PC-3 (cell line): ENCODE results near the gene RNF38. TPM values are rescaled to one million over a fixed set of nuclear protein-coding genes. Genes with fewer than 3 reads are reported as not detected.

Experiments
- ATAC-seq: fragments of 200-7000 bp; cut with Tn5 transposase; 2 replicates; pipeline ENCODE4 v1.9.1; 2020; ENCODE audit warnings: mild to moderate bottlenecking, moderate library complexity
- BruUV-seq: library from RNA; stranded (reverse); fragments of 400-500 nt; replicated peaks from 2 replicates; lab custom pipeline; 2021; lab: Mats Ljungman, UMichigan
- CTCF ChIA-PET: fragments of 300-600 bp; sonication (Branson Sonifier 250); formaldehyde crosslinking; loops from one replicate; lab custom pipeline; 2022; ENCODE audit warnings: antibody characterized with exemption; lab: Charles Lee
- POLR2A ChIA-PET: fragments of 300-600 bp; sonication (Branson Sonifier 250); formaldehyde crosslinking; loops from one replicate; lab custom pipeline; 2022; ENCODE audit warnings: antibody characterized with exemption; ENCODE audit not compliant: unreplicated experiment; lab: Charles Lee
- DNase-seq: peaks from one replicate; pipeline ENCODE4 v3.0.0-alpha.2; 2015
- H2AFZ ChIP-seq: fragments of 300-600 bp; sonication (generic); 2 replicates; pipeline ENCODE4 v1.6.0; 2016; ENCODE audit warnings: antibody characterized with exemption, low read length
- H3F3A ChIP-seq: fragments of 300-600 bp; sonication (generic); one replicate; pipeline ENCODE4 v1.6.0; 2017; ENCODE audit warnings: antibody characterized with exemption, low read length, control low read depth, mild to moderate bottlenecking; ENCODE audit not compliant: unreplicated experiment
- H3K27ac ChIP-seq: fragments of 300-600 bp; sonication (generic); 2 replicates; pipeline ENCODE4 v1.5.1; 2016; ENCODE audit warnings: mild to moderate bottlenecking, low read length
- H3K27me3 ChIP-seq: fragments of 300-600 bp; sonication (generic); 2 replicates; pipeline ENCODE4 v1.6.1; 2016; ENCODE audit warnings: low read length, mixed read lengths
- H3K36me3 ChIP-seq: fragments of 300-600 bp; sonication (generic); 2 replicates; pipeline ENCODE4 v1.6.1; 2016; ENCODE audit warnings: low read depth, mixed run types, low read length, mixed read lengths
- H3K4me1 ChIP-seq: fragments of 300-600 bp; sonication (generic); 2 replicates; pipeline ENCODE4 v1.5.1; 2016; ENCODE audit warnings: low read length; ENCODE audit not compliant: insufficient read depth
- H3K4me2 ChIP-seq: fragments of 300-600 bp; sonication (generic); 2 replicates; pipeline ENCODE4 v1.6.0; 2016; ENCODE audit warnings: low read length
- H3K4me3 ChIP-seq: fragments of 300-600 bp; sonication (generic); 2 replicates; pipeline ENCODE4 v1.5.1; 2016; ENCODE audit warnings: mild to moderate bottlenecking, low read length, mixed read lengths
- H3K79me2 ChIP-seq: fragments of 300-600 bp; sonication (generic); 2 replicates; pipeline ENCODE4 v1.6.1; 2017; ENCODE audit warnings: low read length, mixed read lengths
- H3K9ac ChIP-seq: fragments of 300-600 bp; sonication (generic); 2 replicates; pipeline ENCODE4 v1.6.0; 2016; ENCODE audit warnings: mild to moderate bottlenecking, low read length
- H3K9me2 ChIP-seq: fragments of 300-600 bp; sonication (generic); replicated peaks from 2 replicates; pipeline ENCODE4 v1.6.1; 2016; ENCODE audit warnings: mixed run types, low read length, mixed read lengths
- H3K9me3 ChIP-seq: fragments of 300-600 bp; sonication (generic); 2 replicates; pipeline ENCODE4 v1.6.1; 2016; ENCODE audit warnings: low read length, mixed read lengths
- H4K20me1 ChIP-seq: fragments of 300-600 bp; sonication (generic); 2 replicates; pipeline ENCODE4 v1.6.1; 2016; ENCODE audit warnings: low read length, mixed read lengths
- EZH2 ChIP-seq: fragments of 300-600 bp; sonication (generic); IDR thresholded peaks from one replicate; pipeline ENCODE4 v1.6.1; 2017; ENCODE audit warnings: antibody characterized with exemption, mild to moderate bottlenecking, low read length; ENCODE audit not compliant: unreplicated experiment
- EZH2phosphoT487 ChIP-seq: fragments of 300-600 bp; sonication (generic); IDR thresholded peaks from 2 replicates; pipeline ENCODE4 v1.6.1; 2018; ENCODE audit warnings: mild to moderate bottlenecking, antibody characterized with exemption, low read length, borderline replicate concordance
- intact Hi-C: fragments of 100-400 bp; cut with micrococcal nuclease; formaldehyde crosslinking; loops from 2 replicates; pipeline ENCODE4 v1.9.0; 2023
- total RNA-seq: library from RNA; depleted of rRNA; stranded (reverse); fragments of >200 nt; gene quantifications from 2 replicates; pipeline ENCODE4 v1.2.3, GENCODE V29; 2014
- TF ChIP-seq, protein P1 (sequence below): fragments of 300-600 bp; sonication (generic); conservative IDR thresholded peaks from 2 replicates; pipeline ENCODE4 v1.5.1; 2017; ENCODE audit warnings: antibody characterized with exemption, low read depth, mild to moderate bottlenecking, low read length

RNF38 gene
- total RNA-seq, 1 experiment from 2014 or later = 4.3 TPM

DNA sequence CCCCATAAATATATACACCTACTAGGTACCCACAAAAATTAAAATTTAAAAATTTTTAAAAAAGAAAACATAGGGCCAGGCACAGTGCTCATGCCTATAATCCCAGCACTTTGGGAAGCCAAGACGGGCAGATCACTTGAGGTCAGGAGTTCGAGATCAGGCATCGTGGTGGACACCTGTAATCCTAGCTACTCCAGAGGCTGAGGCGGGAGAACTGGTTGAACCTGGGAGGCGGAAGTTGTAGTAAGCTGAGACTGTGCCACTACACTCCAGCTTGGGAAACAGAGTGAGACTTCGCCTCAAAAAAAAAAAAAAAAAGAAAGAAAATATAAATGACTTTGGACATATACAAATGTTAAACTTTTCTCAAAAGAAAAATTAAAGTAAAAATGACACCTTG is 33.3 kb upstream of the RNF38 start:
- no peak overlapping the region for H3K9ac ChIP-seq
- no peak overlapping the region for H2AFZ ChIP-seq
- no peaks in the 10 kb centered on the region for H3K4me1 ChIP-seq
- no peaks in the 10 kb centered on the region for H3K27me3 ChIP-seq
- ChIA-PET CTCF (no interaction called here), POLR2A (interaction anchor here (0.5 kb wide), 1 partner anchor 636 kb away, joined by 3 read pairs; no protein-coding TSS in a partner anchor)
- no peak overlapping the region for H3K27ac ChIP-seq
- H3K4me2 ChIP-seq = no peak overlapping the region
- no peaks in the 10 kb centered on the region for H4K20me1 ChIP-seq
- ATAC-seq (no peak), DNase-seq (no peak)
- no peaks in the 10 kb centered on the region for H3K79me2 ChIP-seq
- no peaks in the 10 kb centered on the region for H3K9me3 ChIP-seq
- no peaks in the 10 kb centered on the region for H3K36me3 ChIP-seq
- intact Hi-C loops = no loop called here
- BruUV-seq = no TSS peak
- no peak overlapping the region for H3K4me3 ChIP-seq
- no peaks in the 10 kb centered on the region for H3K9me2 ChIP-seq
- H3F3A ChIP-seq = no peaks in the 10 kb centered on the region
- TF ChIP-seq, protein P1, sequence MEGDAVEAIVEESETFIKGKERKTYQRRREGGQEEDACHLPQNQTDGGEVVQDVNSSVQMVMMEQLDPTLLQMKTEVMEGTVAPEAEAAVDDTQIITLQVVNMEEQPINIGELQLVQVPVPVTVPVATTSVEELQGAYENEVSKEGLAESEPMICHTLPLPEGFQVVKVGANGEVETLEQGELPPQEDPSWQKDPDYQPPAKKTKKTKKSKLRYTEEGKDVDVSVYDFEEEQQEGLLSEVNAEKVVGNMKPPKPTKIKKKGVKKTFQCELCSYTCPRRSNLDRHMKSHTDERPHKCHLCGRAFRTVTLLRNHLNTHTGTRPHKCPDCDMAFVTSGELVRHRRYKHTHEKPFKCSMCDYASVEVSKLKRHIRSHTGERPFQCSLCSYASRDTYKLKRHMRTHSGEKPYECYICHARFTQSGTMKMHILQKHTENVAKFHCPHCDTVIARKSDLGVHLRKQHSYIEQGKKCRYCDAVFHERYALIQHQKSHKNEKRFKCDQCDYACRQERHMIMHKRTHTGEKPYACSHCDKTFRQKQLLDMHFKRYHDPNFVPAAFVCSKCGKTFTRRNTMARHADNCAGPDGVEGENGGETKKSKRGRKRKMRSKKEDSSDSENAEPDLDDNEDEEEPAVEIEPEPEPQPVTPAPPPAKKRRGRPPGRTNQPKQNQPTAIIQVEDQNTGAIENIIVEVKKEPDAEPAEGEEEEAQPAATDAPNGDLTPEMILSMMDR = no peak
- TF ChIP-seq EZH2 (no peak), EZH2phosphoT487 (no peak)

DNA sequence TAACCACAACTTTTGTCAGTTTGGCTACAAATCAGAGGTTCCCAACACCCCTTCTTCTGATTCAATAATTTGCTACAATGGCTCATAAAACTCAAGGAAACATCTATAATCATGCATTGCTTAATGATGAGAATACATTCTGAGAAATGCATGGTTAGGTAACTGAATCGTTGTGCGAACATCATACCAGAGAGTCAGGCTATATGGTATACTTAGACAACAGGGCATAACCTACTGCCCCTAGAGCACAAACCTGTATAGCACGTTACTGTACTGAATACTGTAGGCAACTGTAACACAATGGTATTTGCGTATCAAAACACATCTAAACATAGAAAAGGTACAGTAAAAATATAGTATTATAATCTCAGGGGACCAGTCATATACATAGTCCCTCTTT is 31.0 kb upstream of the RNF38 start:
- Histone ChIP-seq H3K36me3 (no peaks in the 10 kb centered on the region), H3K4me3 (no peak overlapping the region), H2AFZ (no peak overlapping the region), H3F3A (no peaks in the 10 kb centered on the region), H3K9ac (no peak overlapping the region), H3K9me2 (no peaks in the 10 kb centered on the region), H4K20me1 (no peaks in the 10 kb centered on the region), H3K9me3 (no peaks in the 10 kb centered on the region), H3K27me3 (no peaks in the 10 kb centered on the region), H3K79me2 (no peaks in the 10 kb centered on the region), H3K27ac (no peak overlapping the region), H3K4me2 (no peak overlapping the region), H3K4me1 (no peaks in the 10 kb centered on the region)
- no TSS peak for BruUV-seq
- POLR2A ChIA-PET = no interaction called here
- TF ChIP-seq, protein P1 = no peak
- TF ChIP-seq EZH2phosphoT487 (no peak), EZH2 (no peak)
- intact Hi-C loops = no loop called here
- no peak for DNase-seq
- no peak for ATAC-seq
- CTCF ChIA-PET = no interaction called here

DNA sequence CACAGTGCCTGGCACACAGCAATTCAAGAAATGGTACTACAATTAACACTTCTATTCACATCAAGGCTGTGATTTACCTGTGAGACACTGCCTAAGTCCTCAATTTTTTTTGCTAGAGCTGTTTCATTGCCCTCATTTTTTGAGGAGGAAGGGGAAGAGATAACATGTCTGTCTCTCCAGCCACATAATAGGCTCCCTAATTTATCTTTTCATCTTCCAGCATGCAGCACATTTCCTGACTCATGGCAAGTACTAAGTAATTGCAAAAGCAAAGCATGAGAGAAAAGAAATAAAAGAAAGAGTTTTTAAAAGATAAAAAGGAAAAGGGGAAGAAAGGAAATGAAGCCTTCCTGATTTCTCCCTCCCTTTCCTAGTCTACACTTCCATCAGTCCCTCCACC is 26.9 kb upstream of the RNF38 start:
- Histone ChIP-seq H3K27ac (no peak overlapping the region), H3K4me2 (no peak overlapping the region), H3K79me2 (no peaks in the 10 kb centered on the region), H3K4me1 (no peaks in the 10 kb centered on the region), H3K9me2 (no peaks in the 10 kb centered on the region), H4K20me1 (no peaks in the 10 kb centered on the region), H3F3A (no peaks in the 10 kb centered on the region), H3K9ac (no peak overlapping the region), H2AFZ (no peak overlapping the region), H3K9me3 (no peaks in the 10 kb centered on the region), H3K36me3 (no peaks in the 10 kb centered on the region), H3K27me3 (no peaks in the 10 kb centered on the region), H3K4me3 (no peak overlapping the region)
- no TSS peak for BruUV-seq
- TF ChIP-seq EZH2phosphoT487 = no peak
- TF ChIP-seq, protein P1 = no peak
- no peak for TF ChIP-seq EZH2
- intact Hi-C loops = no loop called here
- POLR2A ChIA-PET = no interaction called here
- CTCF ChIA-PET = no interaction called here
- DNase-seq (no peak), ATAC-seq (no peak)
